HG03575 (cell line): ENCODE results near the gene DLG2.
"Not testable (repeated sequence)": the region's sequence is repeated elsewhere in the genome, so short reads cannot be mapped to it uniquely, and the experiment has no call there.

Experiments
- ATAC-seq: cut with Tn5 transposase; IDR thresholded peaks from one replicate; pipeline ENCODE4 v1.9.1; 2021; ENCODE audit not compliant: unreplicated experiment, insufficient number of reproducible peaks, low FRiP score; ENCODE audit errors: extremely low read depth

The DLG2 gene

GRCh38 chr11:84358034-84358433, 1269.1 kb downstream of the DLG2 start:
- no peak for ATAC-seq

- no peak for ATAC-seq
Measured at GRCh38 chr11:84355911-84356310, 1271.2 kb downstream of the DLG2 start.

GRCh38 chr11:84345597-84345996, 1281.5 kb downstream of the DLG2 start:
- ATAC-seq, result no peak

GRCh38 chr11:84345027-84345426, 1282.1 kb downstream of the DLG2 start:
- ATAC-seq, result no peak

GRCh38 chr11:84339796-84340195, 1287.3 kb downstream of the DLG2 start:
- ATAC-seq, result no peak

GRCh38 chr11:84333221-84333620, 1293.9 kb downstream of the DLG2 start:
- no peak for ATAC-seq

- ATAC-seq, result no peak
Measured at GRCh38 chr11:84322211-84322610, 1304.9 kb downstream of the DLG2 start.

- no peak for ATAC-seq
Measured at GRCh38 chr11:84319863-84320262, 1307.3 kb downstream of the DLG2 start.

GRCh38 chr11:84316866-84317555, 1310.1 kb downstream of the DLG2 start:
- no peak for ATAC-seq

- ATAC-seq, result no peak
Measured at GRCh38 chr11:84313830-84314359, 1313.2 kb downstream of the DLG2 start.

GRCh38 chr11:84310268-84310667, 1316.9 kb downstream of the DLG2 start:
- no peak for ATAC-seq

GRCh38 chr11:84308491-84308890, 1318.7 kb downstream of the DLG2 start:
- not testable (repeated sequence) for ATAC-seq

- no peak for ATAC-seq
Measured at GRCh38 chr11:84300092-84300491, 1327.1 kb downstream of the DLG2 start.

GRCh38 chr11:84297570-84297969, 1329.6 kb downstream of the DLG2 start:
- ATAC-seq, result no peak

GRCh38 chr11:84295815-84296214, 1331.3 kb downstream of the DLG2 start:
- ATAC-seq, result no peak

- no peak for ATAC-seq
Measured at GRCh38 chr11:84292955-84293354, 1334.2 kb downstream of the DLG2 start.

GRCh38 chr11:84292006-84292405, 1335.1 kb downstream of the DLG2 start:
- ATAC-seq, result no peak

- ATAC-seq, result no peak
Measured at GRCh38 chr11:84290647-84291046, 1336.5 kb downstream of the DLG2 start.

- peak; percentile 100 for ATAC-seq
Measured at GRCh38 chr11:84289381-84289906, 1337.7 kb downstream of the DLG2 start.

GRCh38 chr11:84273541-84273940, 1353.6 kb downstream of the DLG2 start:
- ATAC-seq, result no peak

- ATAC-seq, result no peak
Measured at GRCh38 chr11:84270466-84270865, 1356.7 kb downstream of the DLG2 start.
